Activated CD8-positive, alpha-beta memory T cell treated with anti-CD3 and anti-CD28 coated beads, Interleukin-2, amount 50 U/mL, for 48 hours (primary cell): ENCODE measurements around the gene IL3.

Experiments
- DNase-seq: peaks from one replicate; pipeline ENCODE4 v3.0.0-alpha.2; 2020

IL3 gene

DNA sequence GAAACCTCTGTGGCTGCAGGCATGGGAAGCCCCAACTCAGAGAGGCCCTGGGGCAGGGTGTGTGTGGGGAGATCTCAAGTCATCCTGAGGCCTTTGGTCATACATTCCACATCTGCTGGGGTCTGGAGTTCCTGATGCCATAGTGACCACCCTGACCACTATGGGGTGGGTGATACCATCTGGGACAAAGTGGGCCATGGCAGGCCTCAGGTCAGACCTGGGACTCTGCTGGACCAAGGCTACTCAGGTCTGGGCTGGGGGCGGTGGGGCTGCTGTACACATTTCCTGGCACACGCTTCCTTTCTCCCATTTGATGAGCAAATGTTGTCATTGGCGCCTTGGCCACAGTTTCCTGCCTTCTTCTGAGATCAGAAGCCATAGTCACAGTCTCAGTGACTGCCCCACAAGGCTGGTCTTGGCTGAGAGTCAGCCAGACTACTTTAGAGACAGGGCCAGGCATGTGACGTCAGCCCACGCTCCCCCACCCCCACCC, 33.9 kb upstream of the IL3 start:
- peak; percentile 76 for DNase-seq

DNA sequence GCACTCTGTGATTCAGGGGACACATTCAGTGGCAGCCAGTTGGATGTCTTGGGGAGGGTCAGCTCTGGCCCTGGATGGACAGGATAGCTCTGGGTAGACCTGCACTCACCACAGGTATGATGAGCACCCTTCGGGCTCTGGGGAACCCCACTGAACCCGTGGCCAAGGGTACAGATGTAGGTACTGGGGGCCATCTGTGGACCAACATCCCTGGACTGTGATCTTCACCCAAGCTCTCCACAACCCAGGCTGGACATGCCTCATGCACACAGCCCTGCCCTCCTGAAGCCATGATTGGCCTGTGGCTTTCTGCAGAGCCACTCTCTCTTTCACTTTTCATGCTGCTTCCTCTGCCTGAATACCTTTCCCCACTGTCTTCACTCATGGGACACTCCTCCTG, 33.4 kb upstream of the IL3 start:
- no peak for DNase-seq

DNA sequence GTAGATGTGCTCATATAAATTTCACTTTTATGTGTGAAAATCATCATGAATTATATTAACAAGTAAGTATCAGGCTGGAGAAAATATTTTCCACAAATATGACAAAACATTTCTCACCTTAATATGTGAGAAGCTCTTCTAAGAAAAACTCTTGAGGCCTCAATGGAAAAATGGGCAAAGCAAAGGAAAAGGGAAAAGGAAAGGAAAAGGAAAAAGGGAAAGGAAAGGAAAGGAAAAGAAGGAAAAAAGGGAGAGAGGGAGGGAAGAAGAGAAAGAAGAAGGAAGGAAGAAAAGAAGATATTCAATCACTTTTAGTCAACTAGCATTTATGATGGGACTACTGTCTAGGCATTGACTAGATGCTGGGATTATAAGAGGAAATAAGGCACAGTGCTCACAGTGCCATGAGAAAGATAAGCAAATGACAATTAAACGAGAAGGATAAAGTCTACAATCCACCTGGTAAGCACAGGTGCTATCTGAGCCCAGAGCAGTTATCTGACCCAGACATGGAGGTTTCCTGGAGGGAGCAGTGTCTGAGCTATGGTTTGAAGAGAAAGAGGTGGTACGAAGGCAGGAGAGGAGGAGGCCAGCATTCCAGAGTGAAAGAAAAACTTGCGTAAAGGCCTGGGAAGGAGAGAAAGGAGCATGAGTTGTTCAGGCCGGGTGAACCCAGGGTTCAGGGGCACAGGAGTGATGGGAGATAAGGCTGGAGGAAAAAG, 30.7 kb upstream of the IL3 start:
- no peak for DNase-seq

- peak; percentile 42 for DNase-seq
Observed at GRCh38 chr5:132030610-132031009, 29.8 kb upstream of the IL3 start.

DNA sequence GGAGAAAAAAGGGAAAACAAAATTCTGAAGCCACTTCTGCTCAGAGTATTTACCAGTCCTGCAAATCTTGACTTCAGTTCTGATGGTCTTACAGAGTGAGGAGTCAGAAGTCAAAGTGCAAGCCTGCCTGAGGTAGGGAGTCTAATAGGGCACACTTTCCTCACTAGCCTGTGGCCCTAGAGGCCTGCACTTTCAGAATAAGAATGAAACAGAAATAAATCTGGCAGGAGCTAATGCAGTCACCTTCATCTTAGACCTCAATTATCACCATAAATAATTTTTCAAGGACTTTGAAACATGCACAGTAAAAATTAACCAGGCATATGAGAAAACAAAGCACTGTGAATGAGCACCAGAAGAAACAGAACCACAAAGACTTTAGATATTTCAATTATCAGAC, 28.3 kb upstream of the IL3 start:
- no peak for DNase-seq

GRCh38 chr5:132033122-132033521, 27.3 kb upstream of the IL3 start:
- no peak for DNase-seq

GRCh38 chr5:132037353-132037752, 23.1 kb upstream of the IL3 start:
- no peak for DNase-seq

GRCh38 chr5:132044207-132044606, 16.2 kb upstream of the IL3 start:
- DNase-seq = no peak

- DNase-seq = no peak
Observed at GRCh38 chr5:132046880-132047299, 13.6 kb upstream of the IL3 start.

GRCh38 chr5:132049093-132049492, 11.4 kb upstream of the IL3 start:
- DNase-seq = no peak

DNA sequence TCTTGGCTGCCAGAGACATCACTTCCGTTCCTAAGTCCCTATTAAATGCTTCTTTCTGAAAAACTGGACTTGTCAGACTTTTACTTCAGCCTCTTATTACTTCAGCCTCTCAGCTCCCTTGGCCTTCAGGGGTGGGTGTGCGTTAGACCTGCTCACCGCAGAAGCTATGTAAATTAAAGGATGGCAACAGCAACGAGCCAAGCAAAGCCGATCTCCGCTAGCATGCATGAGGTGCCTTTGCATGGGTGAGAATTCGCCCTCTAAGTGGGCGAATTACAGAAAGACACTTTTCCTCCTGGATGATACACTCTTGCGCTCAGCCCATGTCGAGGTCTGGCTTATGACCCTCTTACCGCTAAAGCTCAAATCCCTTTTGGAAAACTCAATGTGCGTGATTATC, 10.9 kb upstream of the IL3 start:
- no peak for DNase-seq

DNA sequence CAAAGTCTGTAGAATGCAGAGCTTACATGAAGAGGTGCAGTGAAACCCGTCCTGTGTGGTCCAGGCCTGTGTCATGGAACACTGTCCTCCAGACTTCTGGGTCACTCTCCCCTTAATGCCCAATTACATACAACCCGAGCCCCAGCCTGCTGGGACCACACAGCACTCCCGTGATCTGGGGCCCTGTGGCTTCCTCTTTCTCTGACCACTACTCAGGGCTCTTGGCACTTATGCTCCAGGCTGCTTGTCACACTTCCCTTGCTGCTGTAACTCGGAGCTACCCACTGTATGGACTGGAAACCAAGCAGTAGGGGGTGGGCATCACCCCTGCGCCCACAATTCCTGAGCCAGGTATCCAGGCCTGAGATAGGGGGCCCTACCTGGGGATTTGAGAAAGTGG, 10.3 kb upstream of the IL3 start:
- no peak for DNase-seq

DNA sequence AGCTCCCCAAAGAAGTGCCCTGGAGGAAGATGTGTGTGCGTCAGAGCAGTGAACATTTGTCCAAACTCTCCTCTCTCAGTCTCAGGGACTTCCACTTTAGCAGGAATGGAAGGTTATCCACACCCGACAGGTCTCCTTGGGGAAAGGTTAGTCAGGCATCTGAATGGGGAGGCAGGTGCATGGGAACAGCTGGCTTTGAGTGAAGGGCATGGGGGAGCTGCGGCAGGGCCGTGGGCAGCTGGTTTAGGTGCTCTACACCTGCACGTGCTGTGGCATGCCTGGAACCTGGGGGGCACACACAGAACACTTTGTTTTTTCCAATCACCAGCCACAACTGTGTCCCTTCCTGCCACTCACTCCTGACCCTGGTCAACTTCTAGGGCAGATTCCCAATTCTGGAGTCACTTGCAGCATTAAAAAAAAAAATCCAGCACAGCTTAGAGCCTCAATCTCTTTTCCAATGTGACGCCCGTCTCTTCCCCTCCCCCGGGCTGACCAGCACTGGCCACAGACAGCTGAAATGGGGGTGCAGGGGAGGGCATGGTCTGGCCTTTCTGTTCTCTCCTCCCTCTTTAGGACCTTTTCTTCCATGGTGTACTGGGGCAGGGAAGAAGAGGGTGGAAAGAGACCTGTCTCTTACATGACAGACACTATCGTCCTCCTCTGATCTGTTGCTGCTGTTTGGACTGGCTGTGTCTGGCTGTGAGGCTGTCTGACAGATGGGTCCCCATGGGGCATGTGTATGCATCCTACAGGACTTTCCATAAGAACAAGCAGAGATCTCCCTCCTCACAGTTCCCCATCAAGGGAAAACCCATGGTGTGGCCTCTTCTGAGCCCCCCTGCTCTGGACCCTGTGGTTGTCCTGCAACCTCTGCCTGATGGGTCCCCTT, 9.5 kb upstream of the IL3 start:
- no peak for DNase-seq

DNA sequence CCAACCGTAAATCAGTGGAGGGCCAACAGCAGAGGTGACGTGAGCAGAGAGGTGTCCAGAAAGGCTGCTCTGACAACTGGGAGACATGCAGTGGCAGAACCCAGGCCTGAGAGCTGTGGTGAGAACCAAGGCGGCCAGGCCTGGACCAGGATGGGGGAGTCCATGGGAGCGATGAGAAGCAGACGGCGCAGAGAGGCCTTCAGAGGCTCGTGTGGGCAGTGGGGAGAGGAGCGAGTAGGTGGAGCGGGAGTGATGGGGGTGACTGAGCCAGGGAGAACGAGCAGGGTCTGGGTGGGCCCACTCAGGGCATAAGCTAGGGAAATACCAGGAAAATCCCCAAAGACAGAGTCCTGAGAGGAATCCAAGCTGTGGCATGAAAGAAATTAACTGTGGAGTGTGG, 7.9 kb upstream of the IL3 start:
- DNase-seq = no peak

DNA sequence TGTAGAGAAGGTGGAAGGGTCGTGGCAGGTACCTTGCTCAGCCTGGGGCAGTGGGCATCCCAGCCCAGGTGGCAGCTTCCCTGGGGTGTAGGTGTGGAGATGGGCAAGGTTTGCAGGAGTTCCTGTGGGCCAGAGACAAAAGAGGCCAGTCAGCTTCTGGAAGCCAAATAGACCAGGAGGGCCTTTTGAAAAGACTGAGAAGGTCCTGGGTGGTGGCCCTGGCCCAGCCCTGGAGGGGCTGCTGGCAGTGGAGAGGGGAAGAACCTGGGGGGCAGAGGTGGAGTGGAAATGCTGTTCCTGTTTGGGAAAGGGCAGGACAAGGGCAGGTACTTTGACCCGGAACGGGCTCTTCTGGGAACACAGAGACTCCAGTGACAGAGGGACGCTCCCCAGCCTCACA, 7.0 kb upstream of the IL3 start:
- no peak for DNase-seq

GRCh38 chr5:132054031-132054696, 6.3 kb upstream of the IL3 start:
- DNase-seq = peak; percentile 48

DNA sequence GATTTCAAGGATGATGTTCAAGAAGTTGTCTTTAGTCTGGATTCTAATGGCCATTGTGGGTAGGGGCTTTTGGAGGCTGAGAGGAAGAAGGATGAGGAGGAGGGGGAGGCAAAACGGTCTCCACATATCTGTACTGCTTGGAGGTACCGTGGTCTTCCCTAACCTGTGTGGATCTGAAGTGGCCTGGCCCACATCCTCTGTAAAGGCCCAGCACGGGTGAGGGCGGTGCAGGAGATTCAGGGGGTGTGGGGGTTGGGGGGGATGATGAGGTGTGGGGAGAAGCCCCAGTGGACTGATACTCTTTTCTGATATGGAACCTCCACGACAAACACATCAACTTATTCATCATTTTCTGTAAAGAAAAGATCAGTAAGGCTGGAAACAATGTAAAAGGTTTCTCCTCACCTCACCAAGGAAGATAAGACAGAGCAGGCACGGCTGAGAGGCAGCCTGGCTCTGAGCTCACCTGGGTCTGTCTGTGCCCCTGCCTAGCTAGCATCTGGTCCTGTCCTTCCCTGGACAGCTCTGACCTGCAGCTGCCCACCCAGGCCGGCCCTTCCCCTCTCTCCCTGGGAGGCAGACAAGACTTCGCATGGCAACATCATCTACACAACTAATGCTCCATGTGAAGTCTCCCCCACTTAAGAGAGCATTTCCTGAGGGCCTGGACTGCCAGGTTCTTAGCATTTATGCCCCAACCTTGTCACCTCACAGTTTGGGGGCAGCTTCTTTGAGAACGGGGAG, 5.6 kb upstream of the IL3 start:
- DNase-seq = peak; percentile 44

DNA sequence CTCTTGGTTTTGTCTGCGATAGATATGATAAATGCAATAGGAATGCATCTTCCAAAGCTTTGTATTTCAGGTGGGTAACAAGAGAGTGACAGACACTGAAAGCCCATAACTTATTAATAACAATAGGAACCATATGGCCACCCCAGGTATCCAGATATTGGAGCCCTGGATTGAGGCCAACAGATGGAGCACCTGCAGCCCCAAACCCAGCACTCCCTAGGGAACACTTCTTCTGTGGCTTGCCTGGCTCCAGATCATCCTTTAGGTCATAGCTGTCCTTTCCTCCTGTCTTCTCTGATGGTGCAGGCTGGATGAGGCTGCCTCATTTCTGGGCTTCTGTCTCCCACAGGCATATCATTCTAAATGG, 5.0 kb upstream of the IL3 start:
- DNase-seq = no peak

GRCh38 chr5:132055808-132056609, 4.4 kb upstream of the IL3 start:
- peak; percentile 72 for DNase-seq

GRCh38 chr5:132056610-132057497, 3.6 kb upstream of the IL3 start:
- peak; percentile 52 for DNase-seq
